ENCODE data around the gene SMAD6. TPM values are rescaled to one million over a fixed set of nuclear protein-coding genes. Genes with fewer than 3 reads are reported as not detected.

Gene SMAD6
- total and polyA plus RNA-seq, 2 of the 4 experiments (the other 2 are of a cell fraction) = 4.8 to 8.5 TPM

DNA sequence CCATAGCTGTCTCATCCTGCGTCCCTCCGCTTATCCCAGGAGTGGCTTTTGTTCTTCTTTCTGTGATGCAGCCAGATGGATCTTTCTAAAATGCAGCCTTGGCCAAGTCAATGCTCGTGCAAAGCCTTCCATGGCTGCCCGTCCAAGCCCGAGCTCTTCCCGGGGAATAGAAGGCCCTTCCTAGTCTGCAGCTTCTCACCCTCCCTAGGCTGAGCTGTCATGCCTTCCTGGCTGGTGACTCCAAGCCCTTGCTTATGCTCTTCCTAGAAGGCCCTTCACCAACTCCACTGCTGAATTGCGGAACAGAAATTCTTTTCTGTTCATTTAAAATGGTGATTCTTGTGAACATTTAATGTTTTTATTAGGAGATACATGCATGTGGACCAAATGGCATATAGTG lies 95.9 kb downstream of the SMAD6 start:
- Histone ChIP-seq H4K20me1 (ENCODE audit: insufficient read depth, low read length) (no peaks in the 10 kb centered on the region), H3K14ac (replicated peaks; ENCODE audit: low read depth, low read length) (peak overlapping the region; percentile 96; the same call in 1 of the 2 replicates), H3K18ac (ENCODE audit: low read depth, low read length) (peak overlapping the region; percentile 97), H3K4me2 (ENCODE audit: low read depth, low read length) (no peak overlapping the region), H4K91ac (ENCODE audit: insufficient read depth, low read depth, low read length) (peak overlapping the region; percentile 98), H2BK20ac (ENCODE audit: low read depth, low read length) (peak overlapping the region; percentile 95), H2AK9ac (replicated peaks; ENCODE audit: low read depth, low read length, poor library complexity) (peak overlapping the region; percentile 93), H3K36me3 (ENCODE audit: control insufficient read depth, insufficient read depth, low read length) (no peaks in the 10 kb centered on the region), H3K79me1 (ENCODE audit: low read depth in 1 of 2, low read length in 2 of 2) (peaks cover 0 to 7% of the 10 kb centered on the region in 2 experiments; a peak in 2 of 4 replicates), H3K27me3 (ENCODE audit: control insufficient read depth, insufficient read depth, low read length) (no peaks in the 10 kb centered on the region), H2AFZ (replicated peaks; ENCODE audit: low read length, poor library complexity) (peak overlapping the region; percentile 52), H3K4ac (ENCODE audit: low read depth, low read length) (peak overlapping the region; percentile 98), H3K9me3 (ENCODE audit: control insufficient read depth, insufficient read depth, low read length) (no peaks in the 10 kb centered on the region), H3K56ac (ENCODE audit: extremely low read depth, insufficient read depth, low read length) (no peak overlapping the region; the same call in 1 of the 2 replicates), H2AK5ac (ENCODE audit: low read depth, low read length) (peak overlapping the region; percentile 99), H3K9ac (ENCODE audit: low read depth, low read length) (no peak overlapping the region), H4K8ac (ENCODE audit: low read depth in 2 of 2, low read length in 2 of 2) (peak overlapping the region; percentile 86 to 98; a peak in 3 of 4 replicates), H3K4me3 (ENCODE audit: insufficient read depth, low read depth, low read length) (no peak overlapping the region), H3K9me1 (ENCODE audit: insufficient read depth, low read length) (peaks cover 25% of the 10 kb centered on the region), H4K5ac (ENCODE audit: low read depth, low read length) (peak overlapping the region; percentile 98), H2BK5ac (ENCODE audit: low read depth, low read length, poor library complexity, severe bottlenecking) (peak overlapping the region; percentile 90), H2BK15ac (ENCODE audit: low read depth, low read length) (peak overlapping the region; percentile 99; the same call in 2 of the 3 replicates), H3K27ac (ENCODE audit: insufficient read depth, low read length) (no peak overlapping the region; the same call in 1 of the 2 replicates), H3K4me1 (ENCODE audit: control insufficient read depth, insufficient read depth, low read length) (peaks cover 25% of the 10 kb centered on the region), H3K23ac (ENCODE audit: low read depth, low read length) (peak overlapping the region; percentile 75), H2BK120ac (ENCODE audit: low read depth, low read length) (peak overlapping the region; percentile 99)
- DNase-seq (no peak), ATAC-seq (ENCODE audit: low read depth) (no peak)
- ChIA-PET POLR2A (ENCODE audit: unreplicated experiment) (no interaction called here), CTCF (interaction anchor here (1.8 kb wide), 1 partner anchor 9 kb away, joined by 5 read pairs; no protein-coding TSS in a partner anchor)
- WGBS, 2 experiments (ENCODE audit: extremely low coverage in 2 of 2, insufficient read length in 1 of 2) = 100% methylated on average over 1 of the region's 7 CpGs; no CpG with 5 or more reads in 1 of the 2 experiments
- TF ChIP-seq MAFK (IDR thresholded peaks at IDR 0.05; ENCODE audit: low read depth, low read length) (no peak), CEBPB (IDR thresholded peaks at IDR 0.05; ENCODE audit: low read depth, low read length) (no peak), RFX5 (IDR thresholded peaks at IDR 0.05; ENCODE audit: low read depth, low read length) (no peak), BHLHE40 (IDR thresholded peaks at IDR 0.05; ENCODE audit: low read depth, low read length) (no peak), MXI1 (IDR thresholded peaks at IDR 0.05; ENCODE audit: borderline replicate concordance, low read depth, low read length) (no peak), MAZ (IDR thresholded peaks at IDR 0.05; ENCODE audit: borderline replicate concordance, low read depth, low read length) (no peak), RCOR1 (IDR thresholded peaks at IDR 0.05; ENCODE audit: insufficient replicate concordance, low read length) (no peak), RAD21 (IDR thresholded peaks at IDR 0.05; ENCODE audit: low read length) (no peak), CHD1 (IDR thresholded peaks at IDR 0.05; ENCODE audit: low read depth, low read length) (no peak), POLR2A (IDR thresholded peaks at IDR 0.05; ENCODE audit: low read depth, low read length) (no peak), FOS (IDR thresholded peaks at IDR 0.05; ENCODE audit: low read depth, low read length) (no peak), SMC3 (IDR thresholded peaks at IDR 0.05; ENCODE audit: low read depth, low read length) (no peak), NFE2L2 (IDR thresholded peaks at IDR 0.05; ENCODE audit: low read depth, low read length) (no peak)
- TF ChIP-seq, protein P1, sequence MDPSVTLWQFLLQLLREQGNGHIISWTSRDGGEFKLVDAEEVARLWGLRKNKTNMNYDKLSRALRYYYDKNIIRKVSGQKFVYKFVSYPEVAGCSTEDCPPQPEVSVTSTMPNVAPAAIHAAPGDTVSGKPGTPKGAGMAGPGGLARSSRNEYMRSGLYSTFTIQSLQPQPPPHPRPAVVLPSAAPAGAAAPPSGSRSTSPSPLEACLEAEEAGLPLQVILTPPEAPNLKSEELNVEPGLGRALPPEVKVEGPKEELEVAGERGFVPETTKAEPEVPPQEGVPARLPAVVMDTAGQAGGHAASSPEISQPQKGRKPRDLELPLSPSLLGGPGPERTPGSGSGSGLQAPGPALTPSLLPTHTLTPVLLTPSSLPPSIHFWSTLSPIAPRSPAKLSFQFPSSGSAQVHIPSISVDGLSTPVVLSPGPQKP (IDR thresholded peaks at IDR 0.05; ENCODE audit: borderline replicate concordance, low read depth, low read length) = no peak
- TF ChIP-seq, protein P2, sequence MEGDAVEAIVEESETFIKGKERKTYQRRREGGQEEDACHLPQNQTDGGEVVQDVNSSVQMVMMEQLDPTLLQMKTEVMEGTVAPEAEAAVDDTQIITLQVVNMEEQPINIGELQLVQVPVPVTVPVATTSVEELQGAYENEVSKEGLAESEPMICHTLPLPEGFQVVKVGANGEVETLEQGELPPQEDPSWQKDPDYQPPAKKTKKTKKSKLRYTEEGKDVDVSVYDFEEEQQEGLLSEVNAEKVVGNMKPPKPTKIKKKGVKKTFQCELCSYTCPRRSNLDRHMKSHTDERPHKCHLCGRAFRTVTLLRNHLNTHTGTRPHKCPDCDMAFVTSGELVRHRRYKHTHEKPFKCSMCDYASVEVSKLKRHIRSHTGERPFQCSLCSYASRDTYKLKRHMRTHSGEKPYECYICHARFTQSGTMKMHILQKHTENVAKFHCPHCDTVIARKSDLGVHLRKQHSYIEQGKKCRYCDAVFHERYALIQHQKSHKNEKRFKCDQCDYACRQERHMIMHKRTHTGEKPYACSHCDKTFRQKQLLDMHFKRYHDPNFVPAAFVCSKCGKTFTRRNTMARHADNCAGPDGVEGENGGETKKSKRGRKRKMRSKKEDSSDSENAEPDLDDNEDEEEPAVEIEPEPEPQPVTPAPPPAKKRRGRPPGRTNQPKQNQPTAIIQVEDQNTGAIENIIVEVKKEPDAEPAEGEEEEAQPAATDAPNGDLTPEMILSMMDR (conservative IDR thresholded peaks at IDR 0.05; ENCODE audit: low read depth, low read length) = no peak
- TF ChIP-seq, protein P3, sequence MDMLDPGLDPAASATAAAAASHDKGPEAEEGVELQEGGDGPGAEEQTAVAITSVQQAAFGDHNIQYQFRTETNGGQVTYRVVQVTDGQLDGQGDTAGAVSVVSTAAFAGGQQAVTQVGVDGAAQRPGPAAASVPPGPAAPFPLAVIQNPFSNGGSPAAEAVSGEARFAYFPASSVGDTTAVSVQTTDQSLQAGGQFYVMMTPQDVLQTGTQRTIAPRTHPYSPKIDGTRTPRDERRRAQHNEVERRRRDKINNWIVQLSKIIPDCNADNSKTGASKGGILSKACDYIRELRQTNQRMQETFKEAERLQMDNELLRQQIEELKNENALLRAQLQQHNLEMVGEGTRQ (IDR thresholded peaks at IDR 0.05; ENCODE audit: low read depth, low read length) = no peak
- no TSS peak for BruUV-seq (replicated peaks)
- dilution Hi-C loops (cut with HindIII; ENCODE audit: low sequenced_read_pairs, unreplicated experiment) (no loop called here), intact Hi-C loops (cut with micrococcal nuclease) (no loop called here), in situ Hi-C loops (cut with MboI; ENCODE audit: low sequenced_read_pairs) (no loop called here)

Data from IMR-90 (cell line).